GM12801 (cell line): ENCODE measurements around the gene MAD2L1BP.

Source experiments
- TF ChIP-seq, protein P1 (sequence below): IDR thresholded peaks from one replicate; pipeline ENCODE4 v1.5.1; 2011; ENCODE audit warnings: control low read depth; ENCODE audit not compliant: insufficient read length; ENCODE audit errors: extremely low read depth

The MAD2L1BP gene

DNA sequence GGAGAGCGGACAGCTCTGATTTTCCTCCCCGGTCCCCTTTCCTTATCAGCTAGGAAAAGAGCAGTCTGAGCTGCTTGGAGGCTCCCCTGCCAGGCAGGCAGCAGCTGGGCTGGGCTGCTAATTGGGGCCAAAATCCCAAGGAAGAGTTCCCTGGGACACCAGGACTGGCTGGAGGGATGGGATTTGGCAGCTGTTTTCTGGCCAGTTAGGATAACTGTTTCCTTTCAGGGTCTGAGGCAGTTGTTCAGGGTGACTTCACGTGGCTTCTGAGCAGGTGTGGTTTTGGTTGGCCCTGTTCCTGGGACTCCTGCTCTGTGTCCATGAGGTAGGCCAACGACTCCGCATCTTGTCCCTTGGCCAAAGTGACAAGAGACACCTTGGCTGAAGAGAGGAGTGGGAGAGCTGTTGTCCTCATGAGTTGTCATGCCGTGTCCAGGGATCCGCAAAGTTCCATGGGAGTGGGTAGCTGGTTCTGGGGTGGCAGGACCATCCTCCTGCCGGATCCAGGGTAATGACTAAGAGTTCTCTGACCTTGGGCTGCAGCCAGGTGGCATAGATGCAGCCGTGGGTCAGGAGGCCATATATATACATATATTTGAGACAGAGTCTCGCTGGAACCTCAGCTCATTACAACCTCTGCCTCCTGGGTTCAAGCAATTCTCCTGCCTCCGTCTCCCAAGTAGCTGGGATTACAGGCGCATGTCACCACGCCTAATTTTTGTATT is 30.7 kb downstream of the MAD2L1BP start:
- TF ChIP-seq, protein P1, sequence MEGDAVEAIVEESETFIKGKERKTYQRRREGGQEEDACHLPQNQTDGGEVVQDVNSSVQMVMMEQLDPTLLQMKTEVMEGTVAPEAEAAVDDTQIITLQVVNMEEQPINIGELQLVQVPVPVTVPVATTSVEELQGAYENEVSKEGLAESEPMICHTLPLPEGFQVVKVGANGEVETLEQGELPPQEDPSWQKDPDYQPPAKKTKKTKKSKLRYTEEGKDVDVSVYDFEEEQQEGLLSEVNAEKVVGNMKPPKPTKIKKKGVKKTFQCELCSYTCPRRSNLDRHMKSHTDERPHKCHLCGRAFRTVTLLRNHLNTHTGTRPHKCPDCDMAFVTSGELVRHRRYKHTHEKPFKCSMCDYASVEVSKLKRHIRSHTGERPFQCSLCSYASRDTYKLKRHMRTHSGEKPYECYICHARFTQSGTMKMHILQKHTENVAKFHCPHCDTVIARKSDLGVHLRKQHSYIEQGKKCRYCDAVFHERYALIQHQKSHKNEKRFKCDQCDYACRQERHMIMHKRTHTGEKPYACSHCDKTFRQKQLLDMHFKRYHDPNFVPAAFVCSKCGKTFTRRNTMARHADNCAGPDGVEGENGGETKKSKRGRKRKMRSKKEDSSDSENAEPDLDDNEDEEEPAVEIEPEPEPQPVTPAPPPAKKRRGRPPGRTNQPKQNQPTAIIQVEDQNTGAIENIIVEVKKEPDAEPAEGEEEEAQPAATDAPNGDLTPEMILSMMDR: no peak

DNA sequence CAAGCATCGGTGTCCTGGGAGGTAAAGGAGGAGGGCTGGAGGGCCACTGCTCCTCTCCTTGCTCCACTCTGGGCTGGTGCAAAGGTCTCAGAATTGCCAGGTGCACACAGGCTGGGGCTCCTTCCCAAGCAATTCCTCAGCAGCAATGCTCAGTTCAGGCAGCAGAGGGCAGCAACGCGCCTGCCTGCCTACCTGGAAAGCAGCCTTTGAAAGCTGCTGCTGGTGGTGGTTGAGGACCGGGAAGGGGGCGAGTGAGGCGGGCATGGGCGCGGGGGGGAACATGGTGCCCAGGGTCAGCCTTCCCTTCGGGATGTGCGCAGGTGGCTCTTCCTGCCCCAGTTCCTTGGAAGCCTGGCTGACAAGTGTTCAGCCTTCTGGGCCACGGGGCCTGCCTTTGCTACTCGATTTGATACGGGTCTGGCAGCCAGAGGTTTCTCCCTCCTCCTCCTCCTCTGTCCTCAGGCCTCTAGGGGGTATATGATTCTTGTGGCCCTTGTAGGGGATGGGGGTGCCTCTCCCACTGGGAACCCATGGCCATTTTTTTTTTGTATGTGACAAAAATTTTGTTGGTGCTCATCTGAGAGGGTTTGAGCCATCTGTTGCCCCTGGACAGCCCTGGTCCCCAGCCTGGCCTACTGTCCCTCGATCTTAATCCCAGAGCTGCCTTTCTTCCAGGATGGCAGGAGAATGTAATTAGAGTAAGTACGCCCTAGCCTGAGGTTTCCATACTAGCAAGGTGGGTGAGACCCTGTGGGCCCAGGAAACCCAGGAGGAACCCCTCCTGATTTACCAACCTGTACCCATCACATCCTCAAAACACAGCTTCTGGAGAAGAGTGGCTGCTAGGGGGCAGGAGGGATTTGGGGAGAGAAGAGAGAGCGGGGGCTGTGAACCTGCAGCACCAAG is 31.9 kb downstream of the MAD2L1BP start:
- TF ChIP-seq, protein P1: no peak

DNA sequence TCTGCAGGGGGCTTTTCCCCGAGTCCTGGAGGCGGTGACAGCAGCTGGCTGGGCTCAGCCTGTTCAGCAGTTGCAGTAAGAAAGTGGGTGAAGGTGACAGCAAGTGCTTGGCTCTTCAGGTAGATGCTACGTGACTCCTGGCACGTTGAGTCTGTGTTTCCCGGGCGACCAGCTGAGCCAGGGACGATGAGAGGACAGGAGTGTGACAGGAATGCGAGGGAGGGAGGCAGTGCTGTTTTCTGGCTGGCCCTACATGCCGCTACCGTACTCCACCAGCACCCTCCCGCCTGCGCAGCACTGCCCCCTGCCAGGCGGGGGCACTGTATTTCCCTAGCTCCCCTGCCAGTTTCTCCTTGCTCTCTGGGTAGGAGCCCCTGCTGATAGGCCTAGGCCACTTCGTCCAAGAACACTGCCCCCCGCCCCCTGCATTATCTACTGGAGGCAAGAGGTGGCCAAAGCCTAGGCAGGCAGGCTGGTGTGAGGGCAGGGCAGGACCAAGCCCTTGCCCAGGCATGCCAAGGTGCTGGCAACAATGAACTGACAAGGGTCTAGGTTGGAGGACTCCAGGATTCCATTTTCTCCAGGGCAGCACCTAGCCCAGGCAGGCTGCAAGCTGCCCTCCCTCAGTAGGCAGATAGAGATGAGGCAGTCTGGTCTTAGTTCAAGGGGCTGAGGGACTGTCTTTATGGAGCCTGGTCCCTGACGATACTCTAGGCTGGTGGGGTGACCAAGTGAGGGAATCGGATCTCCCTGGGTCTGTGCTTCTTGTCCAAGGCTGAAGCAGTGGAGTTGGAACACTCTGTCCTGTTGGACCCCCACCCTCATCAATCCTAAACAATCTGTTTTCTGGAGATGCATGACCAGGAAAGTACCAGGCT is 32.8 kb downstream of the MAD2L1BP start:
- TF ChIP-seq, protein P1: no peak

DNA sequence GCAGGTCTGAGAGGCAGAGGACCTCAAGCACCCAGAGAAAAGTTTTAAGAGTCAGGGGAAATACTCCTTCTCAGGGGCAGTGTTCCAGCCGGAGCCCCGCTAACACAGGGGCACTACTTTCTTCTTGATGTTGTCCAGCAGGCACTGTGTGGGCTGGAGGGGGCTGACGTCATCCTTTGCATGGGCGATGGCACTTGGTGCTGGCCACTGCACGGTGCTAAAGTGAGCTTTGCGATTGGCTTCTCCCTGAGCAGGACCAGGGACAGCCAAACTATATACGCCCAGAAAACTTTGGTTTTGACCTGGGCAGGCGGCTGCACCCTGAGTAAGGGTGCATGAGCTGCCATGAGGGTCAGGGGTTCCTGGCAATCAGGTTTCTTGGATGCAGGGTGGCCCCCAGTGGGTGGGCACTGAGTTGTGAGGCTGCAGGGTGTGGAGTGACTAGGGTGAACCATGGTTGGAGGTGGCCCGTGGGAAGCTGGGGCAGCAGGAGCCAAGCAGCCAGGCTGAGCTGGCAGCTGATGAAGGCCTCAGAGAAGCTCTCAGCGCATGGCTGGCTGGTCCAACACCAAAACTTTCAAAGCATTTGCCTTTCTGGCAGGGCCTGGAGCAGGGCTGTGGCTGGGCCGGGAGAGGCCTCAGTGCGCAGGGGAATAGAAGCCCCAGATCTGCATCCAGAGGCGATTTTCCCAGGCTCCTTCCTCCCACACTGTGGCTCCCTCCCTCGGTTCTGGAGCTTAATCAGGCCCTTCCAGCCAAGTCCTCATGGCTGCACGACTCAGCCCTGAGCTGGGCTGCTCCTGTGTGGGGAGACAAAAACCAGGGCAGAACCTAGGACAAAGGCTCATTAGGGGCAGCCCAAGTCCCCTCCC is 33.6 kb downstream of the MAD2L1BP start:
- TF ChIP-seq, protein P1: no peak

DNA sequence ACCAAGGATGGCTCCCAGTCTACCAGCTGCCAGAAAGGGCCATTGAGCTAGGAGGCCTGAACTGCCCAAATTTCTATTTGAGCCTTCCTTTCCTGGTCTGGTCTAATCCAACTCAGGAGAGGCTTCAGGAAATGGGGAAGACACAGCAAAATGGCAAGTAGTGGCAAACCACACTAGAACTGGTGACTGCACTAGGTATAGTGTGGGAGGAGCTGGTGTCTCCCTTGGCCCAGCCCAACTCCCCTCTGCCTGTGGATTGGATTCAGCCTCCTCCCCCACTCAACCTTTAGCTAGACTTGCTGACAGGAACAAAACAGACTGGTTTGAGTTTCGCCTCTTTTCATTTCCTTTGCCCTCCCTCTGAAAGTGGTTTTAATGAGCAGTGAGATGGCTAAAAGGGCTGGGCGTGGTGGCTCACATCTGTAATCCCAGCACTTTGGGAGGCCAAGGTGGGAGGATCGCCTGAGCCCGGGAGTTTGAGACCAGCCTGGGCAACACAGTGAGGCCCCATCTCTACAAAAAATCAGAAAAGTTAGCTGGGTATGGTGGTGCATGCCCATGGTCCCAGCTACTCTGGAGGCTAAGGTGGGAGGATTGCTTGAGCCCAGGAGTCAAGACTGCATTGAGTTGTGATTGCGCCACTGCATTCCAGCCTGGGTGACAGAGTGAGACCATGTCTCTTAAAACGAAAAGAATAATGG is 34.4 kb downstream of the MAD2L1BP start:
- TF ChIP-seq, protein P1: no peak

DNA sequence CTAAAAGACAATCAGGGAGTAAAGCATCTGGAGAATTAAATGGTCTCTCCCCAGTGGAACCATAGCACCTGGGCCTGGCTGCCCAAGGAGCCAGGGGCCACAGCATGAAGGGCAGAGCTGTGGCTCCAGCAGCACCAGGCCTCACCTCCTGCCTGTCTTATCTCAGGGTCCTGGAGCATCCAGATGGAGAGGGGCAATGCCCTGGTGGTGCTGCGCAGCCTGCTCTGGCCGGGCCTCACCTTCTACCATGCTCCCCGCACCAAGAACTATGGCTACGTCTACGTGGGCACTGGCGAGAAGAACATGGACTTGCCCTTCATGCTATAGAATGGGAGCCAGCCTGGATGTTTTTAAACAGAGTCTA is 35.0 kb downstream of the MAD2L1BP start:
- TF ChIP-seq, protein P1: no peak
